ENCODE measurements around the gene RIN1. TPM values are rescaled to one million over a fixed set of nuclear protein-coding genes. Genes with fewer than 3 reads are reported as not detected.
"Not testable (repeated sequence)": the region's sequence is repeated elsewhere in the genome, so short reads cannot be mapped to it uniquely, and the experiment has no call there.

Gene RIN1
- total RNA-seq: under 1 TPM; 0.53 to 0.75 TPM

- POLR2A ChIA-PET: interaction anchor here (0.7 to 1.0 kb wide), 3 partner anchors 12 to 47 kb away, joined by 3 to 4 read pairs (median 3); partner anchors contain the start of genes SLC29A2 and YIF1A
- CTCF ChIA-PET: interaction anchor here (1.0 to 8.5 kb wide), 5 partner anchors 9 to 85 kb away, joined by 3 to 111 read pairs (median 5); partner anchors contain the start of genes BRMS1 and CD248
Observed at GRCh38 chr11:66336234-66337102, at the start of gene RIN1. RIN1 (minus strand) TSS chr11:66336434; CDS start chr11:66336402, 32 bp downstream.

- ChIA-PET CTCF (interaction anchor here (0.9 to 1.4 kb wide), 2 partner anchors 20 to 73 kb away, joined by 4 read pairs; no protein-coding TSS in a partner anchor), POLR2A (interaction anchor here (1.6 kb wide), 1 partner anchor 12 kb away, joined by 4 read pairs; no protein-coding TSS in a partner anchor)
Observed at GRCh38 chr11:66384316-66384715, 48.1 kb upstream of the RIN1 start.

GRCh38 chr11:66380264-66380663, 44.0 kb upstream of the RIN1 start:
- POLR2A ChIA-PET: not testable (repeated sequence)
- CTCF ChIA-PET: interaction anchor here (0.6 to 1.5 kb wide), 3 partner anchors 69 to 1157 kb away, joined by 3 to 4 read pairs (median 3); no protein-coding TSS in a partner anchor

GRCh38 chr11:66373690-66374287, 37.6 kb upstream of the RIN1 start:
- ChIA-PET CTCF (interaction anchor here (0.6 to 2.7 kb wide), 7 partner anchors 12 to 584 kb away, joined by 3 to 14 read pairs (median 4); no protein-coding TSS in a partner anchor), POLR2A (interaction anchor here (0.7 kb wide), 1 partner anchor 24 kb away, joined by 3 read pairs; no protein-coding TSS in a partner anchor)

GRCh38 chr11:66373265-66373664, 37.0 kb upstream of the RIN1 start:
- ChIA-PET POLR2A (no interaction called here), CTCF (interaction anchor here (0.8 to 2.7 kb wide), 5 partner anchors 10 to 584 kb away, joined by 3 to 14 read pairs (median 6); no protein-coding TSS in a partner anchor)

GRCh38 chr11:66371627-66372415, 35.6 kb upstream of the RIN1 start, which contains the start of gene SLC29A2:
SLC29A2 (minus strand) TSS chr11:66371760; CDS start chr11:66371591, 169 bp downstream.
- ChIA-PET POLR2A (interaction anchor here (0.7 to 2.4 kb wide), 7 partner anchors 12 to 99 kb away, joined by 3 to 7 read pairs (median 4); partner anchors contain the start of genes B4GAT1, CD248 and RIN1), CTCF (interaction anchor here (1.2 to 2.0 kb wide), 6 partner anchors 9 to 59 kb away, joined by 3 to 8 read pairs (median 6); partner anchors contain the start of gene BRMS1)

- CTCF ChIA-PET: interaction anchor here (1.5 kb wide), 1 partner anchor 58 kb away, joined by 5 read pairs; no protein-coding TSS in a partner anchor
- POLR2A ChIA-PET: no interaction called here
Observed at GRCh38 chr11:66369073-66369894, 33.0 kb upstream of the RIN1 start.

- POLR2A ChIA-PET: no interaction called here
- CTCF ChIA-PET: no interaction called here
Observed at GRCh38 chr11:66368484-66368883, 32.2 kb upstream of the RIN1 start.

GRCh38 chr11:66367561-66368312, 31.5 kb upstream of the RIN1 start:
- ChIA-PET POLR2A (no interaction called here), CTCF (no interaction called here)

GRCh38 chr11:66366844-66367477, 30.7 kb upstream of the RIN1 start:
- CTCF ChIA-PET: interaction anchor here (0.6 to 1.1 kb wide), 3 partner anchors 16 to 23 kb away, joined by 3 to 6 read pairs (median 3); no protein-coding TSS in a partner anchor
- POLR2A ChIA-PET: no interaction called here

GRCh38 chr11:66365711-66366619, 29.7 kb upstream of the RIN1 start:
- ChIA-PET POLR2A (interaction anchor here (0.8 kb wide), 1 partner anchor 10 kb away, joined by 5 read pairs; no protein-coding TSS in a partner anchor), CTCF (interaction anchor here (0.6 to 1.2 kb wide), 4 partner anchors 18 to 978 kb away, joined by 3 read pairs; no protein-coding TSS in a partner anchor)

GRCh38 chr11:66365166-66365565, 28.9 kb upstream of the RIN1 start:
- ChIA-PET POLR2A (no interaction called here), CTCF (interaction anchor here (1.2 kb wide), 1 partner anchor 17 kb away, joined by 3 read pairs; no protein-coding TSS in a partner anchor)

- POLR2A ChIA-PET: interaction anchor here (0.5 to 0.7 kb wide), 3 partner anchors 46 to 671 kb away, joined by 4 to 6 read pairs (median 5); no protein-coding TSS in a partner anchor
- CTCF ChIA-PET: interaction anchor here (0.5 to 3.4 kb wide), 11 partner anchors 8 to 871 kb away, joined by 3 to 15 read pairs (median 4); partner anchors contain the start of gene SLC29A2
Observed at GRCh38 chr11:66363805-66364535, 27.7 kb upstream of the RIN1 start.

- POLR2A ChIA-PET: interaction anchor here (0.5 to 0.7 kb wide), 3 partner anchors 46 to 670 kb away, joined by 4 to 6 read pairs (median 5); no protein-coding TSS in a partner anchor
- CTCF ChIA-PET: interaction anchor here (0.5 to 3.4 kb wide), 7 partner anchors 9 to 46 kb away, joined by 3 to 15 read pairs (median 6); partner anchors contain the start of gene SLC29A2
Observed at GRCh38 chr11:66363187-66363601, 27.0 kb upstream of the RIN1 start.

Data from activated CD8-positive, alpha-beta memory T cell treated with anti-CD3 and anti-CD28 coated beads for 36 hours (primary cell).